BE2C (cell line): ENCODE results near the gene ATRN.

Source experiments
- DNase-seq: peaks from one replicate; pipeline ENCODE4 v3.0.0-alpha.2; 2020
- H3K27me3 ChIP-seq: fragments of 250-450 bp; sonication (Bioruptor Pico); 2 replicates; pipeline ENCODE4 v1.5.1; 2020; ENCODE audit warnings: mild to moderate bottlenecking
- H3K36me3 ChIP-seq: fragments of 250-450 bp; sonication (Bioruptor Pico); 2 replicates; pipeline ENCODE4 v1.5.1; 2020; ENCODE audit warnings: mild to moderate bottlenecking
- H3K4me1 ChIP-seq: fragments of 250-450 bp; sonication (Bioruptor Pico); 2 replicates; pipeline ENCODE4 v1.5.1; 2020
- H3K4me3 ChIP-seq: 2 replicates; pipeline ENCODE4 v1.5.1; 2011; ENCODE audit warnings: low read depth, low read length
- H3K9me3 ChIP-seq: fragments of 250-450 bp; sonication (Bioruptor Pico); 2 replicates; pipeline ENCODE4 v1.5.1; 2020
- CTCF ChIP-seq: IDR thresholded peaks from 2 replicates; pipeline ENCODE4 v1.5.1; 2012; ENCODE audit warnings: mild to moderate bottlenecking, low read depth, low read length

The ATRN gene

DNA sequence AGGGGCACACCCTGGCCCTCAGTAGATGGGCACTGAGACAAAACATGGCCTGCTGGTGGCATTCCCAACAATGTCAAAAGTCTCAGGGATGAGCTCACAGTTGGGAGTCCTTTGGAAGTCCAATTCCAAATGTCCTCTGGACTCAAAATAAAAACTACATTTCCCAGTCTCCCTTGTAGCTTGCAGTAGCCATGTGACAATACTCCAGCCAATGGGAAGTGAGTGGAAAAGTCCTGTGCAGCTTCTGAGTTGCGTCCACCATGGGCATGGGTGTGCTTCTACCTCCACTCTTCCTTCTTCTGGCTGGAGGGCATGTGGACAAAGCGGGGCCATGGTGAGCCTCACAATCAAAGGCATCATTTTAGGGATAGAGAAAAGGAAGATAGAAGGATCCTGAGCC lies 216.8 kb downstream of the ATRN start:
- no peaks in the 10 kb centered on the region for H3K27me3 ChIP-seq
- no peaks in the 10 kb centered on the region for H3K36me3 ChIP-seq
- no peaks in the 10 kb centered on the region for H3K4me1 ChIP-seq
- no peaks in the 10 kb centered on the region for H3K9me3 ChIP-seq
- no peak for DNase-seq
- no peak overlapping the region for H3K4me3 ChIP-seq
- TF ChIP-seq CTCF = no peak

DNA sequence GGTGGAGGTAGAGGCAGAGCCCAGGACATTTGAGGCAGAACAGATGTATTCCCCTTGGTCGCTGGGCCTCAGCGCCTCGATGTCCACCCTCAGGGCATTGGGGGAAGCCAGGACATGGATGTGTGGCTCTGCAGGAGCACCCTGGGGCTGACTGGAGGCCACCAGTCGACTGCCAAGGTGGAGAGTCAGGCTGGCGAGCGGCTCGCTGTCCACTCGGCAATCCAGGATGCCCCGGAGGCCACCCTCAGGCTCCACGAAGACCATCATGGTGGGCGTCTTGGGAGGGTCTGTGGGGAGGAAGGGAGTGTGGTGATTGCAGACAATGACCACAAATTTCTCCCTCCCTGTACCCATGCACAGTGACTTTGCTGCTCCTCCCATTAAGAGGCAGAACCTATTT lies 219.2 kb downstream of the ATRN start:
- TF ChIP-seq CTCF = no peak
- Histone ChIP-seq H3K9me3 (no peaks in the 10 kb centered on the region), H3K27me3 (no peaks in the 10 kb centered on the region), H3K4me3 (no peak overlapping the region), H3K4me1 (no peaks in the 10 kb centered on the region), H3K36me3 (no peaks in the 10 kb centered on the region)
- no peak for DNase-seq

DNA sequence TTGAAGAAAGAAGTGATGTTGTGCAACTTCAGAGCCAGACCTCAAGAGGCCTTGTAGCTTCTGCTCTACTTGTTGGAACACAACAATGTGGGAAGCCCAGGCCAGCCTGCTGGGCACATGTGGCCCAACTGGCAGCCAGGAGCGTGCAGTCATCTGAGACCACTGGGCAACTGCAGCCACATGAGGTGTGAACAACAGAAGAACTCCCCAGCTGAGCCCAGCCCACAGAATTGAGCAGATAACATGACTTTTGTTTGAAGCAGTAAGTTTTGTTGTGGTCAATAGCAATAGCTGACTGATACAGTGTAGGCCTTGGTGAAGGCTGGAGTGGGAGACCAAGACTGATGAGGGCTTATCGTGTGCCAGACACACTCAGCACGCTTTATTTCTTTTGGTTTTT lies 219.6 kb downstream of the ATRN start:
- no peaks in the 10 kb centered on the region for H3K36me3 ChIP-seq
- TF ChIP-seq CTCF = no peak
- no peak for DNase-seq
- no peaks in the 10 kb centered on the region for H3K27me3 ChIP-seq
- no peaks in the 10 kb centered on the region for H3K4me1 ChIP-seq
- H3K4me3 ChIP-seq = no peak overlapping the region
- H3K9me3 ChIP-seq = no peaks in the 10 kb centered on the region

GRCh38 chr20:3691306-3691705 lies 220.5 kb downstream of the ATRN start:
- no peak for TF ChIP-seq CTCF
- no peak for DNase-seq
- no peaks in the 10 kb centered on the region for H3K27me3 ChIP-seq
- no peak overlapping the region for H3K4me3 ChIP-seq
- no peaks in the 10 kb centered on the region for H3K4me1 ChIP-seq
- H3K9me3 ChIP-seq = no peaks in the 10 kb centered on the region
- no peaks in the 10 kb centered on the region for H3K36me3 ChIP-seq

DNA sequence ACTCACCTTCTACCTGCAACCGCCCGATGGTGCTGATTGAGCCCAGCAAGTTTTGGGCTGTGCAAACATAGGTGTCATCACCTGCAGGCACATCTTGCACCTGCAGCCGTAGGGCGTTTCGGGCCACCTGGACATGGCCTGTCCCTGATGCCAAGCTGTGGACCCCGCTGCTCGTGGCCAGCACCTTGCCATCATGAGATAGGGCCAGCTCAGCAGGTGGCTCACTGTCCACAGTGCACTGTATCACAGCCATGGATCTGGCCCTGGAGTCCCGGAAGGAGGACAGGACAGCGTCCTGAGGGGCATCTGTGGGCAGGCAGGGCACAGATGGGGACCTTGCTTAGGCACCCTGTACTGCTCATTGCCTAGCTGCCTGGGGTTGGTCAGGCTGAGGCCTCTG lies 221.1 kb downstream of the ATRN start:
- Histone ChIP-seq H3K9me3 (0 out of 2 replicates have a peak, but pooled peaks cover 2% of the 10 kb centered on the region), H3K4me3 (no peak overlapping the region), H3K27me3 (no peaks in the 10 kb centered on the region), H3K4me1 (no peaks in the 10 kb centered on the region), H3K36me3 (no peaks in the 10 kb centered on the region)
- no peak for TF ChIP-seq CTCF
- no peak for DNase-seq

DNA sequence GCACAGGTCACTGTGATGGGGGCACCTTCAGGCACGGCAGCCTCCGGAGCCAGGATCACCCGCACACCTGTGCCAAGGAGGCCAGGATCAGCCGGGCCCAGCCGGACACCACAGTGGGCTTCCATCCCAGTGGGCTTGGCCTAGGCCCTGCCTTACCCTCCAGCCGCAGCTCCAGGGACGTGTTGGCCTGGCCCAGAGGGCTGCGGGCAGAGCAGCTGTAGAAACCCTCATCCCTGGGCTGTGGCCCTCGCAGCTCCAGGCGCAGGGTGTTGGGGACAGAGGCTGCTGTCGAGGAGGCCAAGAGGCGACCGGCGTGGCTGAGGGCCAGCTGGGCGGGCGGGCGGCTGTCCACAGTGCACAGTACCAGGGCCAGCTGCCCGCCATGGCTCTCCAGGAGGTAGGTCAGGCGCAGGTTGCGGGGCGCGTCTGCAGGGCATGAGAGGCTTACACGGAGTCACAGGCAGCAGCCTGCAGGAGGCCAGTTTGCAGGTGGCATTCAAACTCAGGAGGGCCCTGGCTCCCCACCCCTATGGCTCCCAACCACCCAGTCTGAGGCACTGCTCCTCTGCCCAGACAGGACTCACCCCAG lies 222.0 kb downstream of the ATRN start:
- Histone ChIP-seq H3K9me3 (0 out of 2 replicates have a peak, but pooled peaks cover 2% of the 10 kb centered on the region), H3K27me3 (no peaks in the 10 kb centered on the region), H3K4me3 (no peak overlapping the region), H3K4me1 (no peaks in the 10 kb centered on the region), H3K36me3 (no peaks in the 10 kb centered on the region)
- no peak for TF ChIP-seq CTCF
- DNase-seq = no peak
